ENCODE data around the gene SUMF1.

The SUMF1 gene

GRCh38 chr3:4398120-4398940, 68.7 kb downstream of the SUMF1 start:
- no peak for TF ChIP-seq CTCF (IDR thresholded peaks at IDR 0.05; ENCODE audit: borderline replicate concordance, insufficient read depth, low read depth, low read length)
- no peak overlapping the region for H3K4me3 ChIP-seq (ENCODE audit: low read depth, low read length)

- TF ChIP-seq CTCF (IDR thresholded peaks at IDR 0.05; ENCODE audit: borderline replicate concordance, insufficient read depth, low read depth, low read length) = no peak
- no peak overlapping the region for H3K4me3 ChIP-seq (ENCODE audit: low read depth, low read length)
These were observed 69.6 kb downstream of the SUMF1 start for GRCh38 chr3:4397466-4397865.

GRCh38 chr3:4396542-4396941, 70.5 kb downstream of the SUMF1 start:
- H3K4me3 ChIP-seq (ENCODE audit: low read depth, low read length) = no peak overlapping the region
- no peak for TF ChIP-seq CTCF (IDR thresholded peaks at IDR 0.05; ENCODE audit: borderline replicate concordance, insufficient read depth, low read depth, low read length)

- TF ChIP-seq CTCF (IDR thresholded peaks at IDR 0.05; ENCODE audit: borderline replicate concordance, insufficient read depth, low read depth, low read length) = no peak
- H3K4me3 ChIP-seq (ENCODE audit: low read depth, low read length) = no peak overlapping the region
These were observed 71.1 kb downstream of the SUMF1 start for GRCh38 chr3:4396006-4396405.

- no peak for TF ChIP-seq CTCF (IDR thresholded peaks at IDR 0.05; ENCODE audit: borderline replicate concordance, insufficient read depth, low read depth, low read length)
These were observed 71.6 kb downstream of the SUMF1 start for GRCh38 chr3:4395448-4395847.

GRCh38 chr3:4394567-4394966, 72.5 kb downstream of the SUMF1 start:
- no peak overlapping the region for H3K4me3 ChIP-seq (ENCODE audit: low read depth, low read length)
- no peak for TF ChIP-seq CTCF (IDR thresholded peaks at IDR 0.05; ENCODE audit: borderline replicate concordance, insufficient read depth, low read depth, low read length)

More at GRCh38 chr3:4395448-4395847, 71.6 kb downstream of the SUMF1 start:
- no peak overlapping the region for H3K4me3 ChIP-seq (ENCODE audit: low read depth, low read length)

GRCh38 chr3:4394048-4394447, 73.0 kb downstream of the SUMF1 start:
- TF ChIP-seq CTCF (IDR thresholded peaks at IDR 0.05; ENCODE audit: borderline replicate concordance, insufficient read depth, low read depth, low read length) = no peak
- H3K4me3 ChIP-seq (ENCODE audit: low read depth, low read length) = no peak overlapping the region
